ENCODE results near the gene WNK1. TPM values are rescaled to one million over a fixed set of nuclear protein-coding genes. Genes with fewer than 3 reads are reported as not detected.
"Not testable (repeated sequence)": the region's sequence is repeated elsewhere in the genome, so short reads cannot be mapped to it uniquely, and the experiment has no call there.

WNK1 gene
- total RNA-seq, 1 donor from 2014 or later, result 160 TPM

GRCh38 chr12:810671-811415 lies 58.5 kb downstream of the WNK1 start:
- Mint-ChIP-seq H3K27me3 (ENCODE audit: unreplicated experiment) (no peaks in the 10 kb centered on the region), H3K9me3 (ENCODE audit: unreplicated experiment) (no peaks in the 10 kb centered on the region), H3K4me3 (ENCODE audit: unreplicated experiment) (no peak overlapping the region), H3K36me3 (ENCODE audit: low read depth, unreplicated experiment) (no peaks in the 10 kb centered on the region), H3K4me1 (ENCODE audit: unreplicated experiment) (no peaks in the 10 kb centered on the region), H3K27ac (ENCODE audit: unreplicated experiment) (no peak overlapping the region)
- TF ChIP-seq, protein P1, sequence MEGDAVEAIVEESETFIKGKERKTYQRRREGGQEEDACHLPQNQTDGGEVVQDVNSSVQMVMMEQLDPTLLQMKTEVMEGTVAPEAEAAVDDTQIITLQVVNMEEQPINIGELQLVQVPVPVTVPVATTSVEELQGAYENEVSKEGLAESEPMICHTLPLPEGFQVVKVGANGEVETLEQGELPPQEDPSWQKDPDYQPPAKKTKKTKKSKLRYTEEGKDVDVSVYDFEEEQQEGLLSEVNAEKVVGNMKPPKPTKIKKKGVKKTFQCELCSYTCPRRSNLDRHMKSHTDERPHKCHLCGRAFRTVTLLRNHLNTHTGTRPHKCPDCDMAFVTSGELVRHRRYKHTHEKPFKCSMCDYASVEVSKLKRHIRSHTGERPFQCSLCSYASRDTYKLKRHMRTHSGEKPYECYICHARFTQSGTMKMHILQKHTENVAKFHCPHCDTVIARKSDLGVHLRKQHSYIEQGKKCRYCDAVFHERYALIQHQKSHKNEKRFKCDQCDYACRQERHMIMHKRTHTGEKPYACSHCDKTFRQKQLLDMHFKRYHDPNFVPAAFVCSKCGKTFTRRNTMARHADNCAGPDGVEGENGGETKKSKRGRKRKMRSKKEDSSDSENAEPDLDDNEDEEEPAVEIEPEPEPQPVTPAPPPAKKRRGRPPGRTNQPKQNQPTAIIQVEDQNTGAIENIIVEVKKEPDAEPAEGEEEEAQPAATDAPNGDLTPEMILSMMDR (IDR thresholded peaks at IDR 0.05; ENCODE audit: unreplicated experiment), result no peak
- DNase-seq (ENCODE audit: low spot score), result no peak

DNA sequence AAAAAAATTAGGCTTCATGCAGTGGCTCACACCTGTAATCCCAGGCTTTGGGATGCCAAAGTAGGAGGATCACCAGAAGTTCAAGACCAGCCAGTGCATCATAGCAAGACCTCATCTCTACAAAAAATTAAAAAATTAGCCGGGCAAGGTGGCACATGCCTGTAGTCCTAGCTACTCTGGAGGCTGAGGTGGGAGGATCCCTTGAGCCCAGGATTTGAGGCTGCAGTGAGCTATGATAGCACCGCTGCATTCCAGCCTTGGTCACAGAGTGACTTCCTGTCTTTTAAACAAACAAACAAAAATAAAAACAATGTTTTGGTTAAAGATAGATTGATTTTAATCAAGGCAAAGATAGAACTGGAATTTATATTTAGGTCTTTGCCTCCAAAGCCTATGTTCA lies 60.6 kb downstream of the WNK1 start:
- TF ChIP-seq, protein P1 (IDR thresholded peaks at IDR 0.05; ENCODE audit: unreplicated experiment), result no peak
- H3K4me3 Mint-ChIP-seq (ENCODE audit: unreplicated experiment), result no peak overlapping the region
- H3K27ac Mint-ChIP-seq (ENCODE audit: unreplicated experiment), result no peak overlapping the region
- H3K36me3 Mint-ChIP-seq (ENCODE audit: low read depth, unreplicated experiment), result peaks cover 8% of the 10 kb centered on the region
- no peak for DNase-seq (ENCODE audit: low spot score)
- no peaks in the 10 kb centered on the region for H3K4me1 Mint-ChIP-seq (ENCODE audit: unreplicated experiment)
- no peaks in the 10 kb centered on the region for H3K9me3 Mint-ChIP-seq (ENCODE audit: unreplicated experiment)
- H3K27me3 Mint-ChIP-seq (ENCODE audit: unreplicated experiment), result peaks cover 2% of the 10 kb centered on the region

DNA sequence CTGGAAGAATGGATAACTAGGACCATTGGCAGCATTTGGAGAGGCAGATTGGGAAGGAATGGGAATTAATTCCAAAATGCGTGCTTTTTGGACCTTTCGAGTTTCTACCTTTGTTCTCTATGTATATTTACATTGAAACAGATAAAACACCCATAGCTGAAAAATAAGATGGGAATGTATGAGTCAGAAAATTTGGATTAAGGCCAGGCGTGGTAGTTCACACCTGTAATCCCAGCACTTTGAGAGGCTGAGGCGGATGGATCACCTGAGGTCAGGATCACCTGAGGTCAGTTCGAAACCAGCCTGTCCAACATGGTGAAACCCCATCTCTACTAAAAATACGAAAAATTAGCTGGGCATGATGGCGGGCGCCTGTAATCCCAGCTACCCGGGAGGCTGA lies 65.1 kb downstream of the WNK1 start:
- not testable (repeated sequence) for H3K36me3 Mint-ChIP-seq (ENCODE audit: low read depth, unreplicated experiment); H3K27ac Mint-ChIP-seq (ENCODE audit: unreplicated experiment); H3K27me3 Mint-ChIP-seq (ENCODE audit: unreplicated experiment); DNase-seq (ENCODE audit: low spot score); H3K9me3 Mint-ChIP-seq (ENCODE audit: unreplicated experiment); H3K4me1 Mint-ChIP-seq (ENCODE audit: unreplicated experiment)
- peak overlapping the region; percentile 52 for H3K4me3 Mint-ChIP-seq (ENCODE audit: unreplicated experiment)

- Mint-ChIP-seq H3K27ac (ENCODE audit: unreplicated experiment) (no peak overlapping the region), H3K4me3 (ENCODE audit: unreplicated experiment) (no peak overlapping the region), H3K27me3 (ENCODE audit: unreplicated experiment) (peaks cover 2% of the 10 kb centered on the region), H3K36me3 (ENCODE audit: low read depth, unreplicated experiment) (peaks cover 8% of the 10 kb centered on the region), H3K4me1 (ENCODE audit: unreplicated experiment) (no peaks in the 10 kb centered on the region), H3K9me3 (ENCODE audit: unreplicated experiment) (no peaks in the 10 kb centered on the region)
- DNase-seq (ENCODE audit: low spot score), result no peak
- TF ChIP-seq, protein P1 (IDR thresholded peaks at IDR 0.05; ENCODE audit: unreplicated experiment), result no peak
These were observed 65.7 kb downstream of the WNK1 start for GRCh38 chr12:817941-818600.

GRCh38 chr12:818733-819132 lies 66.4 kb downstream of the WNK1 start:
- Mint-ChIP-seq H3K4me1 (ENCODE audit: unreplicated experiment) (no peaks in the 10 kb centered on the region), H3K27me3 (ENCODE audit: unreplicated experiment) (peaks cover 2% of the 10 kb centered on the region), H3K36me3 (ENCODE audit: low read depth, unreplicated experiment) (peaks cover 8% of the 10 kb centered on the region), H3K9me3 (ENCODE audit: unreplicated experiment) (no peaks in the 10 kb centered on the region), H3K4me3 (ENCODE audit: unreplicated experiment) (no peak overlapping the region), H3K27ac (ENCODE audit: unreplicated experiment) (no peak overlapping the region)
- TF ChIP-seq, protein P1 (IDR thresholded peaks at IDR 0.05; ENCODE audit: unreplicated experiment), result peak; percentile 21
- no peak for DNase-seq (ENCODE audit: low spot score)

Data from endothelial cell (in vitro differentiated cells).